ENCODE results near the gene FGGY.
"Not testable (repeated sequence)": the region's sequence is repeated elsewhere in the genome, so short reads cannot be mapped to it uniquely, and the experiment has no call there.

The FGGY gene

GRCh38 chr1:59577774-59578173 lies 280.9 kb downstream of the FGGY start:
- ChIA-PET CTCF (no interaction called here), POLR2A (no interaction called here)
- TF ChIP-seq, protein P1, sequence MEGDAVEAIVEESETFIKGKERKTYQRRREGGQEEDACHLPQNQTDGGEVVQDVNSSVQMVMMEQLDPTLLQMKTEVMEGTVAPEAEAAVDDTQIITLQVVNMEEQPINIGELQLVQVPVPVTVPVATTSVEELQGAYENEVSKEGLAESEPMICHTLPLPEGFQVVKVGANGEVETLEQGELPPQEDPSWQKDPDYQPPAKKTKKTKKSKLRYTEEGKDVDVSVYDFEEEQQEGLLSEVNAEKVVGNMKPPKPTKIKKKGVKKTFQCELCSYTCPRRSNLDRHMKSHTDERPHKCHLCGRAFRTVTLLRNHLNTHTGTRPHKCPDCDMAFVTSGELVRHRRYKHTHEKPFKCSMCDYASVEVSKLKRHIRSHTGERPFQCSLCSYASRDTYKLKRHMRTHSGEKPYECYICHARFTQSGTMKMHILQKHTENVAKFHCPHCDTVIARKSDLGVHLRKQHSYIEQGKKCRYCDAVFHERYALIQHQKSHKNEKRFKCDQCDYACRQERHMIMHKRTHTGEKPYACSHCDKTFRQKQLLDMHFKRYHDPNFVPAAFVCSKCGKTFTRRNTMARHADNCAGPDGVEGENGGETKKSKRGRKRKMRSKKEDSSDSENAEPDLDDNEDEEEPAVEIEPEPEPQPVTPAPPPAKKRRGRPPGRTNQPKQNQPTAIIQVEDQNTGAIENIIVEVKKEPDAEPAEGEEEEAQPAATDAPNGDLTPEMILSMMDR (IDR thresholded peaks at IDR 0.05; ENCODE audit: control extremely low read depth, extremely low read depth, low read depth, missing control alignments) = no peak
- no peak for DNase-seq (ENCODE audit: extremely low spot score)

GRCh38 chr1:59579222-59579621 lies 282.3 kb downstream of the FGGY start:
- TF ChIP-seq, protein P1 (IDR thresholded peaks at IDR 0.05; ENCODE audit: control extremely low read depth, extremely low read depth, low read depth, missing control alignments) = no peak
- DNase-seq (ENCODE audit: extremely low spot score) = no peak
- POLR2A ChIA-PET = no interaction called here
- CTCF ChIA-PET = no interaction called here

GRCh38 chr1:59580257-59580656 lies 283.4 kb downstream of the FGGY start:
- ChIA-PET POLR2A (no interaction called here), CTCF (no interaction called here)
- DNase-seq (ENCODE audit: extremely low spot score) = no peak
- TF ChIP-seq, protein P1 (IDR thresholded peaks at IDR 0.05; ENCODE audit: control extremely low read depth, extremely low read depth, low read depth, missing control alignments) = no peak

DNA sequence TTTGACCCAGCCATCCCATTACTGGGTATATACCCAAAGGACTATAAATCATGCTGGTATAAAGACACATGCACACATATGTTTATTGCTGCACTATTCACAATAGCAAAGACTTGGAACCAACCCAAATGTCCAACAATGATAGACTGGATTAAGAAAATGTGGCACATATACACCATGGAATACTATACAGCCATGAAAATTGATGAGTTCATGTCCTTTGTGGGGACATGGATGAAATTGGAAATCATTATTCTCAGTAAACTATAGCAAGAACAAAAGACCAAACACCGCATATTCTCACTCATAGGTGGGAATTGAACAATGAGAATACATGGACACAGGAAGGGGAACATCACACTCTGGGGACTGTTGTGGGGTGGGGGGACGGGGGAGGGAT lies 295.5 kb downstream of the FGGY start:
- POLR2A ChIA-PET; CTCF ChIA-PET; DNase-seq (ENCODE audit: extremely low spot score): not testable (repeated sequence)

- TF ChIP-seq, protein P1 (IDR thresholded peaks at IDR 0.05; ENCODE audit: control extremely low read depth, extremely low read depth, low read depth, missing control alignments) = no peak
- CTCF ChIA-PET = no interaction called here
- no peak for DNase-seq (ENCODE audit: extremely low spot score)
- POLR2A ChIA-PET = no interaction called here
Measured at GRCh38 chr1:59592924-59593323, 296.0 kb downstream of the FGGY start.

DNA sequence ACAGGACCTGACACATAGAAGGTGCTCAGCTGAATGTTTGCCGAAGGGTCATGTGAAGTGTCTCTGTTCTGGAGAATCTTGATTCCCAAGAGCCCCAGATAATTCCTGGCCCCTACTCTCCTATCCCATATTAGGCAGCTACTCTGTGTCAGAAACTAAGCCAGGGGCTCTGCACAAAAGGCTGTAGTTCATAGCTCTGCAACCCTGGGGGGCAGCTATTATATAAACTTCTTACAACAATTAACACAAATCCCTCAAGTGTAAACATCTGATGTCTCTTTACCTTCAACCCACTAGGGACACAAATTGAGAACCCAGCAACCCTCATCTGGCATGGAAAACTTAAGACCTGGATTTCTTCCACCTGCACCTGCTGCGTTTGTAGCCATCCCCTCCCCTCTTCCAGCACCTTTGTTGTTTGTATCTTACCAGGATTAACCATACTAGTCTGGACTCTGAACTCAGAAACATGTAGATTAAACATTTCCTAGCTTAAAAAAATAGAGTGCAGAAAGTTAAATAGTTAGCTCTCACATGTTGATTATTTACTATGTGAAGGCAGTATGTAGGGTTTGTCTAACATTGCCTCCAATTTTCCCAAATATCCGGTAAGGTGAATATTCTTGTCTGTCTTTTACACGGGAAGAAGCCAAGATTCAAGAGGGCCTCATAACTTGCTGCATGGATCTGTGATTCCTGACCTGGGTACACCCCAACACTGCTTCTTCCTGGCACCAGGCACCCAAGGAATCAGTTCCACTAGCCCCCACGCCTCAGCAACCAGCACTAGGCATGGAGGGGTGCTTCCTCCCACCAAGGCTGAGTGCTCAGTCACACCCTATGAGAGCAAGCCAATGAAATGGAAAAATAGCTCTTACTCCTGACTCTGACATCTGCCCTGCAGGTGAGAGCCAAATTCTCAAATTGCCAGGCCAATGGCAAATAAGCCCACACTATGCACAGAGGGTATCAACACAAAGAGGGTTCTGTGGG lies 297.2 kb downstream of the FGGY start:
- ChIA-PET POLR2A (no interaction called here), CTCF (interaction anchor here (0.8 to 2.5 kb wide), 3 partner anchors 9 to 33 kb away, joined by 3 to 9 read pairs (median 6); no protein-coding TSS in a partner anchor)
- TF ChIP-seq, protein P1 (IDR thresholded peaks at IDR 0.05; ENCODE audit: control extremely low read depth, extremely low read depth, low read depth, missing control alignments) = no peak
- DNase-seq (ENCODE audit: extremely low spot score) = no peak

DNA sequence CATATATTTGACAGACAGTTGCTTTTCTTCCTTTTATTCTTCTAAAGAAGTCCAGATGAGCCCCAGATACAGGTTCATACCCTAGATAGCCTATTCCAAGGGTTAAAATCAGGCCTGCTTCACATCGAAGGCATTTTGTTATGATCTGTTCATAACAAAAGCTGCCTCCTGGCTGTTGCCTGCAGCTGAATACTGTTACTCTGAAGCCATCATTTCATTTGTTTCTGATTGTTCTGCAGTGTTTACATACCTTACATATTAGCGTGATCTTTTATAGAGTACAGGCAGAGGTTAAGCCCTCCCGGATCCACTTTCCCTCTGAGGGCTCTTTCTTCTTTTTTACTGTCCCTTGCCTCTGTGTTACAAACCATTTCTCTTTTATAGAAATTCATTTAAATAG lies 298.9 kb downstream of the FGGY start:
- DNase-seq (ENCODE audit: extremely low spot score) = no peak
- ChIA-PET CTCF (interaction anchor here (2.5 kb wide), 1 partner anchor 11 kb away, joined by 9 read pairs; no protein-coding TSS in a partner anchor), POLR2A (no interaction called here)
- TF ChIP-seq, protein P1 (IDR thresholded peaks at IDR 0.05; ENCODE audit: control extremely low read depth, extremely low read depth, low read depth, missing control alignments) = no peak
